ENCODE results near the gene C3orf49.

C3orf49 gene

DNA sequence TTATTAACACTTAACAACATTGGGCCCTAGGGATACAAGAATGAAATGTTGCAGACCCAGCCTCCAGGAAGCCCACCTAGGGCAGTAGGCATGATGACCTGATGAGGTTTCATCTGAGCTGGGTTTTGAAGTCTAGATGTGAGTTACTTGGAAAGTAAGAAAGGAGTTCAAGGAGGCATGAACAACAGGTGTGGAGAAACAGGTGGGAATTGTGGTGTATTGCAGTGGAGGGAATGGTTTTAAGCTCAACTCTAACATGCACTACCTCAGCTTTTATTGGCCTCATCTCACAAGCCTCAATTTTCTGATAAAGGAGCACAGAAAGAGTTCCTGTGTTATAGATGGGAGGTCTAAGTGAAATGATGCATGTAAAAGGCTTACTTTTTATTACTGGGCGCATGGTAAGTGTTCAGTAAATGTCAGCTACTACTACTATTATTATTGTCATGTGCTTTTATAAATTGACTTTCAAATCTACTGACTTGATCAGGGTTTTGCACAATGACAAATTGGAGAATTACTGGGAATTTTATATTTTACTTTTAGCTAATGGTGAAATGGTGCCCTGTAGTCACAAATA lies 73.8 kb downstream of the C3orf49 start:
- DNase-seq: no peak

DNA sequence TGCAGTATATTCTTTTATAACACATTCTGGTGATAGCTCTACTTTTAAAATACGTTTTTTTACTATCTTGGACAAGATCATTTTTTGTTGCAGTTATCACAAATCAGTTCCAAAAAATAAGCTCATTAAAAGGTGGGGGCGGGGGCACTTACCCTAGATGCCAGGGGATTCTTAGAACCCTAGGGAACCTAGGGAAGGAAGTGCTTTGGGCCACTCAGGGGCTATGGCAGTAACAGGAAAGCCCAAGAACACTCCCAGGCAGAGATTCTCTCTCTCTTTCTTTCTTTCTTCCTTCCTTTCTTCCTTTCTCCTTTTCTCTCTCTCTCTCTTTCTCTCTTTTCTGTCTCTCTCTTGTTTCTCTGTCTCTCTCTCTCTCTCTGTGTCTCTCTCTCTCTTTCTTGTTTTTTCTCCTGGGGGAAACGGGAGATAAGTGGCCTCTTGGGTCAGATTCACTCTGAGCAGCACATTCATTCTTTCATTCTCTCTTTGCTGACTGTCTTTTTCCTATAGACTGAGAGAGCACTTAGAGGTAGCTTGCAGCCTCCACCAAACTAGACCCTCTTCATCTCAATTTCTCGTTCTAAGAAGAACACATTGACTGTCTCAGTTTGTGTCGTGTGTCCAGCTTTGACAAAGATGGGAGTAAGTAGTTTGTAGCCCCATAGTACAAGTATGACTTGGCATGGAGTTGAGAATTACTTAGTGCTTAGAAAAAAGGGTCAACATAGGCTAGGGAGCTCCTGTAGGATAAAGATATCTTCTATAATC lies 76.5 kb downstream of the C3orf49 start:
- DNase-seq: no peak

- DNase-seq: no peak
Observed at GRCh38 chr3:63896332-63897030, 77.4 kb downstream of the C3orf49 start.

Measured in NK-92 treated with Interleukin-12 subunit alpha and Interleukin-12 subunit beta, amount 100 ng/mL, for 24 hours (cell line).